Measurements from ENCODE around the gene GOLIM4. TPM values are rescaled to one million over a fixed set of nuclear protein-coding genes. Genes with fewer than 3 reads are reported as not detected.

The GOLIM4 gene, protein sequence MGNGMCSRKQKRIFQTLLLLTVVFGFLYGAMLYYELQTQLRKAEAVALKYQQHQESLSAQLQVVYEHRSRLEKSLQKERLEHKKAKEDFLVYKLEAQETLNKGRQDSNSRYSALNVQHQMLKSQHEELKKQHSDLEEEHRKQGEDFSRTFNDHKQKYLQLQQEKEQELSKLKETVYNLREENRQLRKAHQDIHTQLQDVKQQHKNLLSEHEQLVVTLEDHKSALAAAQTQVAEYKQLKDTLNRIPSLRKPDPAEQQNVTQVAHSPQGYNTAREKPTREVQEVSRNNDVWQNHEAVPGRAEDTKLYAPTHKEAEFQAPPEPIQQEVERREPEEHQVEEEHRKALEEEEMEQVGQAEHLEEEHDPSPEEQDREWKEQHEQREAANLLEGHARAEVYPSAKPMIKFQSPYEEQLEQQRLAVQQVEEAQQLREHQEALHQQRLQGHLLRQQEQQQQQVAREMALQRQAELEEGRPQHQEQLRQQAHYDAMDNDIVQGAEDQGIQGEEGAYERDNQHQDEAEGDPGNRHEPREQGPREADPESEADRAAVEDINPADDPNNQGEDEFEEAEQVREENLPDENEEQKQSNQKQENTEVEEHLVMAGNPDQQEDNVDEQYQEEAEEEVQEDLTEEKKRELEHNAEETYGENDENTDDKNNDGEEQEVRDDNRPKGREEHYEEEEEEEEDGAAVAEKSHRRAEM
- total RNA-seq = 10 to 100 TPM; 13.0 to 20.8 (median 17.8) TPM

DNA sequence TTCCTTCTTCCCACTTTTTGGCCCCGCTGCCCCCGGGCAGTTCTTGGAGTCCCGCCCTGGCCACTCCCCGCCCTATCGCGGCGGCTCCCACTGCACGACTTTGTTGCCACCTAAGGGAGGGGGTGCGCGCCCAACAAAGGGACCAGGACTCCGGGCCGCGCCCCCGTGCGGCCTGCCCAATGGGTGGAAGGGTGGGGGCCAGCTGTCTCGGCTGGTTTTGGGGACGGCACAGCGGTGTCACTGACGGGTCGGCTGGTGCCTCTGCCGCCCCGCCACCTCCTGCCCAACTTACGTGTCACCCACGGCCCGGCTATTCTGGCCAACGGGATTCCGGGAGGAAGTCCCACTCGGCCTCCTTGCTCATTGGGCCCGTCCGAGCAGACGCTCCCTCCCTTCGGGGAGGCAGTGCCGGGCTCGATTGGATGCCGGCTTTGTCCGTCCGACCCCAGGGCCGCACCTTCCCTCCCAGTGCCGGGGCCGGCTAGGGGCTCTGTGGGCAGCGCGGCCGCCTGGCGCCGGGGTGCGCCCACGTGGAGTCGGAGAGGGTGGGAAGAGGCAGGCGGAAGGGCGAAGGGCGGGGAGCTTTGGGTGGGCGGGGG lies at the start of gene GOLIM4:
TSS of gene GOLIM4 (minus strand) at position 314 of the 599 bp plus-strand sequence. CDS start 639 bp downstream, outside the sequence.
- Histone ChIP-seq H3K9me3 (no peaks in the 10 kb centered on the region), H3K27ac (peak within 1 kb of the TSS; percentile 92 to 97 (median 94)), H3K4me3 (peak within 1 kb of the TSS; percentile 73 to 92 (median 88)), H3K4me1 (peaks cover 42 to 44% of the 10 kb centered on the region in 2 donors), H3K36me3 (no peaks in the 10 kb centered on the region), H3K27me3 (no peaks in the 10 kb centered on the region)
- TF ChIP-seq, protein P1, sequence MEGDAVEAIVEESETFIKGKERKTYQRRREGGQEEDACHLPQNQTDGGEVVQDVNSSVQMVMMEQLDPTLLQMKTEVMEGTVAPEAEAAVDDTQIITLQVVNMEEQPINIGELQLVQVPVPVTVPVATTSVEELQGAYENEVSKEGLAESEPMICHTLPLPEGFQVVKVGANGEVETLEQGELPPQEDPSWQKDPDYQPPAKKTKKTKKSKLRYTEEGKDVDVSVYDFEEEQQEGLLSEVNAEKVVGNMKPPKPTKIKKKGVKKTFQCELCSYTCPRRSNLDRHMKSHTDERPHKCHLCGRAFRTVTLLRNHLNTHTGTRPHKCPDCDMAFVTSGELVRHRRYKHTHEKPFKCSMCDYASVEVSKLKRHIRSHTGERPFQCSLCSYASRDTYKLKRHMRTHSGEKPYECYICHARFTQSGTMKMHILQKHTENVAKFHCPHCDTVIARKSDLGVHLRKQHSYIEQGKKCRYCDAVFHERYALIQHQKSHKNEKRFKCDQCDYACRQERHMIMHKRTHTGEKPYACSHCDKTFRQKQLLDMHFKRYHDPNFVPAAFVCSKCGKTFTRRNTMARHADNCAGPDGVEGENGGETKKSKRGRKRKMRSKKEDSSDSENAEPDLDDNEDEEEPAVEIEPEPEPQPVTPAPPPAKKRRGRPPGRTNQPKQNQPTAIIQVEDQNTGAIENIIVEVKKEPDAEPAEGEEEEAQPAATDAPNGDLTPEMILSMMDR (IDR thresholded peaks at IDR 0.05 in 4 of 5, conservative IDR thresholded peaks at IDR 0.05 in 1 of 5) = peak in 1 of 5 experiments; percentile 21
- peak; percentile 85 to 91 for TF ChIP-seq POLR2A (IDR thresholded peaks at IDR 0.05)
- DNase-seq (peak; percentile 95 to 96), ATAC-seq (peak; percentile 87 to 91)
- in situ Hi-C loops (cut with MboI; ENCODE audit: low sequenced_read_pairs in 4 of 4) = loop anchor here in 1 of 4 donors (10.0 kb wide), 1 partner anchor 51 kb away; no protein-coding TSS in a partner anchor
- intact Hi-C loops (cut with DNase I; ENCODE audit: low total_unique reads) = loop anchor here (1.0 to 2.0 kb wide), 4 partner anchors 44 to 361 kb away; partner anchors contain the start of genes PDCD10 and SERPINI1

GRCh38 chr3:168141405-168141998 lies 45.8 kb upstream of the GOLIM4 start:
- in situ Hi-C loops (cut with MboI; ENCODE audit: low sequenced_read_pairs in 4 of 4) = no loop called here
- DNase-seq (no peak), ATAC-seq (no peak)
- Histone ChIP-seq H3K4me1 (no peaks in the 10 kb centered on the region), H3K4me3 (no peak overlapping the region), H3K36me3 (no peaks in the 10 kb centered on the region), H3K27ac (no peak overlapping the region), H3K27me3 (no peaks in the 10 kb centered on the region), H3K9me3 (no peaks in the 10 kb centered on the region)
- TF ChIP-seq, protein P1 (IDR thresholded peaks at IDR 0.05 in 4 of 5, conservative IDR thresholded peaks at IDR 0.05 in 1 of 5) = no peak
- no peak for TF ChIP-seq POLR2A (IDR thresholded peaks at IDR 0.05)
- intact Hi-C loops (cut with DNase I; ENCODE audit: low total_unique reads) = no loop called here

- Histone ChIP-seq H3K27ac (no peak overlapping the region), H3K4me3 (no peak overlapping the region), H3K9me3 (no peaks in the 10 kb centered on the region), H3K27me3 (no peaks in the 10 kb centered on the region), H3K36me3 (no peaks in the 10 kb centered on the region), H3K4me1 (no peaks in the 10 kb centered on the region)
- intact Hi-C loops (cut with DNase I; ENCODE audit: low total_unique reads) (no loop called here), in situ Hi-C loops (cut with MboI; ENCODE audit: low sequenced_read_pairs in 4 of 4) (no loop called here)
- ATAC-seq (no peak), DNase-seq (no peak)
- TF ChIP-seq POLR2A (IDR thresholded peaks at IDR 0.05) = no peak
- TF ChIP-seq, protein P1 (IDR thresholded peaks at IDR 0.05 in 4 of 5, conservative IDR thresholded peaks at IDR 0.05 in 1 of 5) = no peak
Measured at GRCh38 chr3:168139947-168140346, 44.2 kb upstream of the GOLIM4 start.

DNA sequence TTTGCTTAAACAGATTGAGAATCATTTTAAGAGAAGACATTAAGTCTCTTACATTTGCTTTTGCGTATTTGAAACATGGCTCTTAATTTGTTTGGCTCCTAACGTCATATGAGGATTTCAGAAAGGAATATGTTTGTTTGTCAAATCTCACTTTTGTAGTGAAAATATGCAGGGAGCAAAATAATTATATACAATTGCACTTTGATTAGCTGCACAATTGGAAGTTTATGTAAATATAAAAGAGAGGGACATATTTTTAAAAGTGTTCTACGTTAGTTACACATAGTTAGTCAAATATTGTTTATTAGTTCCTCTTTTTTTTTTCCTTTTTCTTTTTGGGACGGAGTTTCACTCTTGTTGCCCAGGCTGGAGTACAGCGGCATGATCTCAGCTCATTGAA lies 42.7 kb upstream of the GOLIM4 start:
- in situ Hi-C loops (cut with MboI; ENCODE audit: low sequenced_read_pairs in 4 of 4) = no loop called here
- intact Hi-C loops (cut with DNase I; ENCODE audit: low total_unique reads) = no loop called here
- TF ChIP-seq, protein P1 (IDR thresholded peaks at IDR 0.05 in 4 of 5, conservative IDR thresholded peaks at IDR 0.05 in 1 of 5) = no peak
- TF ChIP-seq POLR2A (IDR thresholded peaks at IDR 0.05) = no peak
- Histone ChIP-seq H3K27me3 (no peaks in the 10 kb centered on the region), H3K9me3 (no peaks in the 10 kb centered on the region), H3K4me3 (no peak overlapping the region), H3K36me3 (no peaks in the 10 kb centered on the region), H3K4me1 (no peaks in the 10 kb centered on the region), H3K27ac (no peak overlapping the region)
- no peak for ATAC-seq
- DNase-seq = no peak
